Gastrocnemius medialis (tissue), 4 donors: ENCODE results near the gene MRPL19.

Experiments used
- POLR2A ChIP-seq, 2 donors: fragments of 450-650 bp; IDR thresholded peaks; one replicate each; pipeline ENCODE4 v1.6.1; 2017; ENCODE audit warnings: antibody characterized with exemption in 2 of 2, mild to moderate bottlenecking in 2 of 2, moderate library complexity in 2 of 2
- TF ChIP-seq, protein P1 (sequence below), 5 experiments: fragments of 450-650 bp in 3 of 5; fragments of 200-600 bp in 2 of 5; sonication (generic) in 2 of 5; IDR thresholded peaks in 4 of 5; conservative IDR thresholded peaks in 1 of 5; 1 replicate in 4 of 5; 2 replicates in 1 of 5; pipeline ENCODE4 v1.5.1; 2016 to 2019; ENCODE audit warnings: antibody characterized with exemption in 5 of 5, mild to moderate bottlenecking in 3 of 5, moderate library complexity in 3 of 5

DNA sequence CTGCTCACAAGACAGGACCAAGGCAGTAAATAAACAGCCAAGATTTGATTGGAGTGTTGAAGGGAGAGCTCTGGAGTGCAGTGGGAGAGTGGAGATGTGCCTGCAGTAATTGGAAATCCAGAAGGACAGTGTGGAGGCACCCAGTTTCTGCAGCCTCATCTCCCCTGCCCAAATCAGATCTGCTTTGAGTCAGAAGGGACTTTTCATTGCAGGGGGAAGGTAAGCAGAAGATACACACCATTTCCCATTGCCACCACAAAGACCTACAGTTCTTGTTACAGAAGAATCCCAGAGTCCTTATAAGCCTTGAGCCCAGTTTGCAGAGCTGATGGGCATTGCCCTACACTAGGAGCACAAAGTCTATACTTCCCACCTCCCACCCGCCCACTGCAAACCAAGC lies 91.4 kb downstream of the MRPL19 start:
- TF ChIP-seq, protein P1, sequence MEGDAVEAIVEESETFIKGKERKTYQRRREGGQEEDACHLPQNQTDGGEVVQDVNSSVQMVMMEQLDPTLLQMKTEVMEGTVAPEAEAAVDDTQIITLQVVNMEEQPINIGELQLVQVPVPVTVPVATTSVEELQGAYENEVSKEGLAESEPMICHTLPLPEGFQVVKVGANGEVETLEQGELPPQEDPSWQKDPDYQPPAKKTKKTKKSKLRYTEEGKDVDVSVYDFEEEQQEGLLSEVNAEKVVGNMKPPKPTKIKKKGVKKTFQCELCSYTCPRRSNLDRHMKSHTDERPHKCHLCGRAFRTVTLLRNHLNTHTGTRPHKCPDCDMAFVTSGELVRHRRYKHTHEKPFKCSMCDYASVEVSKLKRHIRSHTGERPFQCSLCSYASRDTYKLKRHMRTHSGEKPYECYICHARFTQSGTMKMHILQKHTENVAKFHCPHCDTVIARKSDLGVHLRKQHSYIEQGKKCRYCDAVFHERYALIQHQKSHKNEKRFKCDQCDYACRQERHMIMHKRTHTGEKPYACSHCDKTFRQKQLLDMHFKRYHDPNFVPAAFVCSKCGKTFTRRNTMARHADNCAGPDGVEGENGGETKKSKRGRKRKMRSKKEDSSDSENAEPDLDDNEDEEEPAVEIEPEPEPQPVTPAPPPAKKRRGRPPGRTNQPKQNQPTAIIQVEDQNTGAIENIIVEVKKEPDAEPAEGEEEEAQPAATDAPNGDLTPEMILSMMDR (IDR thresholded peaks at IDR 0.05 in 4 of 5, conservative IDR thresholded peaks at IDR 0.05 in 1 of 5), result no peak
- no peak for TF ChIP-seq POLR2A (IDR thresholded peaks at IDR 0.05)
